ENCODE results near the gene CORO2B. TPM values are rescaled to one million over a fixed set of nuclear protein-coding genes. Genes with fewer than 3 reads are reported as not detected.

Gene CORO2B
- polyA plus RNA-seq, 1 of the 3 experiments (the other 2 are of a cell fraction), result 3.6 TPM

- TF ChIP-seq EP300 (IDR thresholded peaks at IDR 0.05; ENCODE audit: borderline replicate concordance in 1 of 2, low read depth in 1 of 2, low read length in 1 of 2) (no peak), ELF1 (IDR thresholded peaks at IDR 0.05) (no peak), CHD2 (IDR thresholded peaks at IDR 0.05; ENCODE audit: low read length, partially characterized antibody) (no peak), MEF2A (IDR thresholded peaks at IDR 0.05; ENCODE audit: borderline replicate concordance, low read depth) (no peak), SIN3A (IDR thresholded peaks at IDR 0.05; ENCODE audit: borderline replicate concordance, low read depth, low read length) (no peak), NFIC (IDR thresholded peaks at IDR 0.05; ENCODE audit: borderline replicate concordance) (no peak)
- Histone ChIP-seq H4K20me1 (ENCODE audit: insufficient read depth) (no peaks in the 10 kb centered on the region), H3K4me1 (ENCODE audit: control insufficient read depth in 1 of 2, insufficient read depth in 2 of 2, low read depth in 1 of 2, low read length in 1 of 2) (peaks cover 4 to 5% of the 10 kb centered on the region in 2 experiments; a peak in 3 of 4 replicates), H3K9me3 (no peaks in the 10 kb centered on the region), H3K79me2 (ENCODE audit: insufficient read depth) (no peaks in the 10 kb centered on the region), H3K27ac (ENCODE audit: low read depth in 2 of 2, low read length in 1 of 2) (peak overlapping the region in 1 of 2 experiments; percentile 30; a peak in 1 of 4 replicates), H3K4me3 (ENCODE audit: low read depth in 2 of 2, low read length in 1 of 2) (no peak overlapping the region), H3K9ac (no peak overlapping the region), H2AFZ (ENCODE audit: low read depth) (no peak overlapping the region; the same call in 1 of the 2 replicates), H3F3A (replicated peaks; ENCODE audit: insufficient read depth) (peaks cover 7% of the 10 kb centered on the region), H3K4me2 (peak overlapping the region; percentile 64; the same call in 1 of the 2 replicates), H3K36me3 (replicated peaks in 1 of 2; ENCODE audit: control insufficient read depth in 1 of 2, insufficient read depth in 2 of 2, low read length in 1 of 2) (no peaks in the 10 kb centered on the region), H3K9me2 (no peaks in the 10 kb centered on the region), H3K27me3 (ENCODE audit: insufficient read depth) (no peaks in the 10 kb centered on the region)
- DNase-seq, result no peak
- CTCF ChIA-PET, result interaction anchor here (0.6 to 11.6 kb wide), 49 partner anchors 11 to 571 kb away, joined by 3 to 464 read pairs (median 4); no protein-coding TSS in a partner anchor
- POLR2A ChIA-PET, result no interaction called here
- 56% methylated on average over 8 of the region's 8 CpGs for WGBS (ENCODE audit: low lambda C conversion rate)
Measured at GRCh38 chr15:68553314-68553993, 25.3 kb upstream of the CORO2B start.

GRCh38 chr15:68553994-68554720, 24.6 kb upstream of the CORO2B start:
- Histone ChIP-seq H4K20me1 (ENCODE audit: insufficient read depth) (no peaks in the 10 kb centered on the region), H3K36me3 (replicated peaks in 1 of 2; ENCODE audit: control insufficient read depth in 1 of 2, insufficient read depth in 2 of 2, low read length in 1 of 2) (no peaks in the 10 kb centered on the region), H3K4me3 (ENCODE audit: low read depth in 2 of 2, low read length in 1 of 2) (peak overlapping the region in 1 of 2 experiments; percentile 17; a peak in 1 of 4 replicates), H3K27me3 (ENCODE audit: insufficient read depth) (no peaks in the 10 kb centered on the region), H3K9me3 (no peaks in the 10 kb centered on the region), H3K4me2 (no peak overlapping the region), H3K4me1 (ENCODE audit: control insufficient read depth in 1 of 2, insufficient read depth in 2 of 2, low read depth in 1 of 2, low read length in 1 of 2) (peaks cover 4 to 5% of the 10 kb centered on the region in 2 experiments; a peak in 3 of 4 replicates), H3F3A (replicated peaks; ENCODE audit: insufficient read depth) (peaks cover 4% of the 10 kb centered on the region), H3K9ac (no peak overlapping the region), H2AFZ (ENCODE audit: low read depth) (no peak overlapping the region), H3K79me2 (ENCODE audit: insufficient read depth) (no peaks in the 10 kb centered on the region), H3K9me2 (no peaks in the 10 kb centered on the region), H3K27ac (ENCODE audit: low read depth in 2 of 2, low read length in 1 of 2) (no peak overlapping the region)
- no peak for TF ChIP-seq FOXJ3 (CRISPR knock-in tag; IDR thresholded peaks at IDR 0.05)
- TF ChIP-seq CTCF (IDR thresholded peaks at IDR 0.05), result peak; percentile 83
- no peak for TF ChIP-seq YY1 (IDR thresholded peaks at IDR 0.05; ENCODE audit: low read depth)
- TF ChIP-seq RAD21 (IDR thresholded peaks at IDR 0.05; ENCODE audit: low read length), result peak; percentile 82
- TF ChIP-seq MEF2A (IDR thresholded peaks at IDR 0.05; ENCODE audit: borderline replicate concordance, low read depth), result no peak
- peak; percentile 68 for TF ChIP-seq SMC3 (IDR thresholded peaks at IDR 0.05; ENCODE audit: low read depth, low read length)
- TF ChIP-seq NRF1 (IDR thresholded peaks at IDR 0.05; ENCODE audit: low read depth, low read length), result no peak
- TF ChIP-seq RXRA (IDR thresholded peaks at IDR 0.05; ENCODE audit: borderline replicate concordance, low read depth), result no peak
- ChIA-PET POLR2A (no interaction called here), CTCF (interaction anchor here (0.6 to 11.6 kb wide), 69 partner anchors 10 to 501 kb away, joined by 3 to 464 read pairs (median 4); no protein-coding TSS in a partner anchor)
- 41% methylated on average over 8 of the region's 10 CpGs for WGBS (ENCODE audit: low lambda C conversion rate)
- DNase-seq, result peak; percentile 73
